Superior temporal gyrus (tissue), 1 donor: Measurements from ENCODE around the gene WNT3.

Experiments
- DNase-seq: peaks from one replicate; pipeline ENCODE4 v3.0.0-alpha.2; 2016; ENCODE audit errors: extremely low spot score

The WNT3 gene

GRCh38 chr17:46732160-46732559 is 86.3 kb downstream of the WNT3 start:
- no peak for DNase-seq

- DNase-seq, result no peak
Observed at GRCh38 chr17:46730679-46731078, 87.8 kb downstream of the WNT3 start.

- DNase-seq, result no peak
Observed at GRCh38 chr17:46730026-46730425, 88.5 kb downstream of the WNT3 start.

- no peak for DNase-seq
Observed at GRCh38 chr17:46727572-46728348, 90.7 kb downstream of the WNT3 start.

- no peak for DNase-seq
Observed at GRCh38 chr17:46726206-46726605, 92.3 kb downstream of the WNT3 start.

- DNase-seq, result no peak
Observed at GRCh38 chr17:46722662-46723285, 95.7 kb downstream of the WNT3 start.

- DNase-seq, result no peak
Observed at GRCh38 chr17:46720408-46720807, 98.1 kb downstream of the WNT3 start.

GRCh38 chr17:46719891-46720290 is 98.6 kb downstream of the WNT3 start:
- no peak for DNase-seq

GRCh38 chr17:46717999-46718398 is 100.5 kb downstream of the WNT3 start:
- no peak for DNase-seq
